Osteocyte (in vitro differentiated cells): Measurements from ENCODE around the gene MAP1B. TPM values are rescaled to one million over a fixed set of nuclear protein-coding genes. Genes with fewer than 3 reads are reported as not detected.
"Not testable (repeated sequence)": the region's sequence is repeated elsewhere in the genome, so short reads cannot be mapped to it uniquely, and the experiment has no call there.

Source experiments
- DNase-seq: peaks from one replicate; pipeline ENCODE4 v3.0.0; 2021; ENCODE audit warnings: mixed read lengths; ENCODE audit not compliant: unreplicated experiment; ENCODE audit errors: extremely low spot score
- H3K27ac Mint-ChIP-seq: one replicate; pipeline ENCODE4 v1.8.0; 2021; ENCODE audit warnings: mild to moderate bottlenecking, mixed read lengths; ENCODE audit not compliant: unreplicated experiment
- H3K27me3 Mint-ChIP-seq: one replicate; pipeline ENCODE4 v1.8.0; 2021; ENCODE audit warnings: mixed read lengths; ENCODE audit not compliant: unreplicated experiment
- H3K36me3 Mint-ChIP-seq: one replicate; pipeline ENCODE4 v1.8.0; 2021; ENCODE audit warnings: mixed read lengths; ENCODE audit not compliant: unreplicated experiment
- H3K4me1 Mint-ChIP-seq: one replicate; pipeline ENCODE4 v1.8.0; 2021; ENCODE audit warnings: mixed read lengths; ENCODE audit not compliant: unreplicated experiment
- H3K4me3 Mint-ChIP-seq: one replicate; pipeline ENCODE4 v1.8.0; 2021; ENCODE audit warnings: mild to moderate bottlenecking, moderate library complexity, mixed read lengths; ENCODE audit not compliant: unreplicated experiment
- H3K9me3 Mint-ChIP-seq: one replicate; pipeline ENCODE4 v1.8.0; 2021; ENCODE audit warnings: mixed read lengths; ENCODE audit not compliant: unreplicated experiment
- total RNA-seq: library from RNA; stranded (reverse); gene quantifications from 2 replicates; pipeline ENCODE4 v1.2.1, GENCODE V29; 2021
- TF ChIP-seq, protein P1 (sequence below): fragments of 200-600 bp; sonication (generic); IDR thresholded peaks from 2 replicates; pipeline ENCODE4 v1.5.0; 2021; ENCODE audit warnings: antibody characterized with exemption, mild to moderate bottlenecking, moderate library complexity

MAP1B gene
- total RNA-seq, 1 donor from 2014 or later: 189 TPM

DNA sequence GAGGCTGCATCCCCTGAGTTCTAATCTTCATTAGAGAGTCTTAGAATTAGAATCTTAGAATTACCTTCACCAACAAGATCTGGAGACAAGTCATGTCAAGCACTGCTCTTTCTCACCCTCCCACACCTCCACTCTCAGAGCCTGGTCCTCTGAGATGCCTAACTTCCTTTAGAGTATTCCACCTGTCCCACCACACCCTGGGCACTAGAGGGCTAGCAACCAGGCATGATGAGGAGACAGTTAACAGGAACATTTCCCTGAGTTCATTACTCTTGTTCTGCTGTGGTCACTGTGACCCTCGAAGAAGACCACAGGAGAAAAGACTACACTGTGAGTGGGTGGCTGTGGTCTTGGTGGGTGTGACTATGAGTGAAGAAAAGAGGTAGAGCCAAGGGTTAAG lies 25.2 kb upstream of the MAP1B start:
- Mint-ChIP-seq H3K27me3 (peaks cover 3% of the 10 kb centered on the region), H3K9me3 (no peaks in the 10 kb centered on the region), H3K27ac (no peak overlapping the region), H3K4me3 (no peak overlapping the region), H3K4me1 (peaks cover 22% of the 10 kb centered on the region), H3K36me3 (no peaks in the 10 kb centered on the region)
- TF ChIP-seq, protein P1, sequence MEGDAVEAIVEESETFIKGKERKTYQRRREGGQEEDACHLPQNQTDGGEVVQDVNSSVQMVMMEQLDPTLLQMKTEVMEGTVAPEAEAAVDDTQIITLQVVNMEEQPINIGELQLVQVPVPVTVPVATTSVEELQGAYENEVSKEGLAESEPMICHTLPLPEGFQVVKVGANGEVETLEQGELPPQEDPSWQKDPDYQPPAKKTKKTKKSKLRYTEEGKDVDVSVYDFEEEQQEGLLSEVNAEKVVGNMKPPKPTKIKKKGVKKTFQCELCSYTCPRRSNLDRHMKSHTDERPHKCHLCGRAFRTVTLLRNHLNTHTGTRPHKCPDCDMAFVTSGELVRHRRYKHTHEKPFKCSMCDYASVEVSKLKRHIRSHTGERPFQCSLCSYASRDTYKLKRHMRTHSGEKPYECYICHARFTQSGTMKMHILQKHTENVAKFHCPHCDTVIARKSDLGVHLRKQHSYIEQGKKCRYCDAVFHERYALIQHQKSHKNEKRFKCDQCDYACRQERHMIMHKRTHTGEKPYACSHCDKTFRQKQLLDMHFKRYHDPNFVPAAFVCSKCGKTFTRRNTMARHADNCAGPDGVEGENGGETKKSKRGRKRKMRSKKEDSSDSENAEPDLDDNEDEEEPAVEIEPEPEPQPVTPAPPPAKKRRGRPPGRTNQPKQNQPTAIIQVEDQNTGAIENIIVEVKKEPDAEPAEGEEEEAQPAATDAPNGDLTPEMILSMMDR: no peak
- no peak for DNase-seq

DNA sequence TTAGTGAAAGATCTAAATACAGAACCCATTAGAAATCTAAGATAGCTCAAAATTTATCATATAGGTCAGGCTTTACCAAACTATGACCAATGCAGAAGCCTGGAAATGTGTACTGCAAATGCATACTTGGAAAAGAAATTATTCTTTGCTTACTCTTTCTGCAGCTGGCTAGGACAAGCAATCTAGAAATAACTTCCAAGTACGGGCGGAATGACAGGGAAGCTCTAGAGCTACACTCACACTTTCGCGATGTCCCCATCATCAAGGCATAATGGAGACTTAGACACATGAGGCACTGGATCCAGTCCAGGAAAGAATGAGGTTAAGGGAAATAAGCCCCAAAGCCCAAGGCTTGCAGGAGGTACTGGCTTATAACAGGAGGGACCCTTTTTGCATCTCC lies 22.4 kb upstream of the MAP1B start:
- Mint-ChIP-seq H3K36me3 (no peaks in the 10 kb centered on the region), H3K4me3 (no peak overlapping the region), H3K4me1 (peaks cover 5% of the 10 kb centered on the region), H3K9me3 (no peaks in the 10 kb centered on the region), H3K27ac (no peak overlapping the region), H3K27me3 (peaks cover 3% of the 10 kb centered on the region)
- no peak for DNase-seq
- TF ChIP-seq, protein P1: no peak

DNA sequence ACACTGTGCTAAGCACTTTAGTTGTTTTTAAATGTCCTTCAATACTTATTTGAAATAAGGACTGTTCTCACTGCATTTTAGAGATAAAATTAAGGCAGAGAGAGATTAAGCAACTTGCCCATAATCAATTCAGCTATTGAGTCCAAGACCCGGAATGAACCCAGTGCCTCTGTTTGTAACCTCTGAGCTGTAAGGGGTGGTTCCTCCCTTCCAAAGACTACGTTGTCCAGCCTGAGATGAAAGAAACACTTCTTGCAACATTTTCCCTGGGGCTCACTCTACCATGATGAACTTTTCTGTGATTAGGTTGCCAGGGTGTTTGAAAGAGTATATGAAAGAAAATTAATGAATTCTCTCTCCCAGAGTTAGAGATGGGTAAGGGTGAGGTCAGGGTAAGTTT lies 22.0 kb upstream of the MAP1B start:
- DNase-seq: no peak
- Mint-ChIP-seq H3K27me3 (peaks cover 3% of the 10 kb centered on the region), H3K9me3 (no peaks in the 10 kb centered on the region), H3K27ac (no peak overlapping the region), H3K36me3 (no peaks in the 10 kb centered on the region), H3K4me1 (peaks cover 3% of the 10 kb centered on the region), H3K4me3 (no peak overlapping the region)
- TF ChIP-seq, protein P1: no peak

DNA sequence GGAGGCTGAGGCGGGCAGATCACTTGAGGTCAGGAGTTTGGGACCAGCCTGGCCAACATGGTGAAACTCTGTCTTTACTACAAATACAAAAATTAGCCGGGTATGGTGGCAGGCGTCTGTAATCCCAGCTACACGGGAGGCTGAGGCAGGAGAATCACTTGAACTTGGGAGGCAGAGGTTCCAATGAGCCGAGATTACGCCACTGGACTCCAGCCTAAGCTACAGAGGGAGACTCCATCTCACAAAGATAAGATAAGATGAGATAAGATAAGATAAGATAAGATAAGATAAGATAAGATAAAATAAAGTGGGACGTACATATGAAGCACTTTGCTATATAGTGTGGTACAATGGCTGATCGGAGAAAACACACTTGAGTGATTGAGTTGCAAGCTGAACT lies 17.6 kb upstream of the MAP1B start:
- H3K36me3 Mint-ChIP-seq, H3K27ac Mint-ChIP-seq, H3K27me3 Mint-ChIP-seq, H3K4me1 Mint-ChIP-seq, H3K9me3 Mint-ChIP-seq, H3K4me3 Mint-ChIP-seq, DNase-seq: not testable (repeated sequence)

DNA sequence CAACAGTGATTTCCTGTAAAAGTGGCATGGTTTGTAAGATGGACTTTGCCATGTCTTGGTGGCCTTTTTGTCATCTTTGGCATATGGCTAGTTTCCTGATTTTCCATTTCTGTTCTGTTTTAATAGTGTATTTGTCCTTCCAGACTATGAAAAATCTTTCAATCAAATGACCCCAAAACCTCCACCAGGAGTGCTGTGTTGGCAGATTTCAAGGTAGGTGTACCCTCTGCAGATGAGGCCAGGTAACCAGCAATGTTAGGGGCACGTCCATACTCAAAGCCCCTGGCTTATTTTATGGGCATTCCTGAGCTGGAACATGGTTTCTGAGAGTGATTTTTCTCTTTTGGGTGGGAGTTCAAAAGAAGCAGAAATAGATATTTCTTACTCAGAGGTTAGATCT lies 15.2 kb upstream of the MAP1B start:
- H3K9me3 Mint-ChIP-seq: no peaks in the 10 kb centered on the region
- TF ChIP-seq, protein P1: no peak
- H3K4me3 Mint-ChIP-seq: no peak overlapping the region
- H3K4me1 Mint-ChIP-seq: no peaks in the 10 kb centered on the region
- no peaks in the 10 kb centered on the region for H3K27me3 Mint-ChIP-seq
- no peak for DNase-seq
- H3K27ac Mint-ChIP-seq: no peak overlapping the region
- H3K36me3 Mint-ChIP-seq: no peaks in the 10 kb centered on the region

DNA sequence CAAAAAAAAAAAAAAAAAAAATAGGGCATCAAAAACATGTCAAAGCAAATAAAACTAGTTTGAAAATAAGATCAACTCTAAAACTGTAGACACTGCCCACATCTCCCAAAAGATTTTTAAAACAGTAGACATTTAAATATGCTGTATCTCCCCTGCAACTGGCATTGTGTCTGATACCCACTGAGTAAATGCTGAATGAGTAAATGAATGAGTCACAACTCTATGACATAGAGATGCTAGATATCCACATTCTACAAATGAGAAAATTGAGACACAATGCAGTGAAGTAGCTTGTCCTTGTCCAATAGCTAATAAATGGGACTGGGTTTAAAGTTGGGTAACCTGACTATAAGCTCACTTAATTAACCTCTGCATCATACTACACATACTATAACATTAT lies 14.1 kb upstream of the MAP1B start:
- Mint-ChIP-seq H3K27ac (no peak overlapping the region), H3K9me3 (no peaks in the 10 kb centered on the region), H3K36me3 (no peaks in the 10 kb centered on the region), H3K27me3 (no peaks in the 10 kb centered on the region), H3K4me1 (no peaks in the 10 kb centered on the region), H3K4me3 (no peak overlapping the region)
- DNase-seq: no peak
- TF ChIP-seq, protein P1: no peak
